Neuronal stem cell (in vitro differentiated cells): ENCODE data around the gene GATM.
A peak's percentile ranks its signal among the peaks of the same experiment; 100 is the strongest.

Experiments
- DNase-seq: peaks from one replicate; pipeline ENCODE4 v3.0.0-alpha.2; 2013; ENCODE audit warnings: low spot score
- H2AFZ ChIP-seq: one replicate; pipeline ENCODE4 v1.6.1; 2013; ENCODE audit warnings: mild to moderate bottlenecking, low read length, inconsistent platforms
- H2AK5ac ChIP-seq: 2 replicates; pipeline ENCODE4 v1.6.1; 2013; ENCODE audit warnings: low read depth, mild to moderate bottlenecking, inconsistent platforms, low read length, moderate library complexity, mixed read lengths
- H2BK120ac ChIP-seq: 2 replicates; pipeline ENCODE4 v1.6.1; 2013; ENCODE audit warnings: low read depth, mild to moderate bottlenecking, inconsistent platforms, low read length, moderate library complexity, mixed read lengths
- H2BK12ac ChIP-seq: one replicate; pipeline ENCODE4 v1.6.1; 2013; ENCODE audit warnings: low read length, inconsistent platforms
- H2BK15ac ChIP-seq: 2 replicates; pipeline ENCODE4 v1.6.1; 2013; ENCODE audit warnings: mild to moderate bottlenecking, low read length, inconsistent platforms, mixed read lengths
- H2BK5ac ChIP-seq: one replicate; pipeline ENCODE4 v1.6.1; 2013; ENCODE audit warnings: inconsistent platforms, mild to moderate bottlenecking, low read length, moderate library complexity
- H3K14ac ChIP-seq: one replicate; pipeline ENCODE4 v1.6.1; 2013; ENCODE audit warnings: low read length, inconsistent platforms
- H3K18ac ChIP-seq: 2 replicates; pipeline ENCODE4 v1.6.1; 2013; ENCODE audit warnings: low read length, inconsistent platforms
- H3K23ac ChIP-seq: 2 replicates; pipeline ENCODE4 v1.6.1; 2013; ENCODE audit warnings: low read depth, mild to moderate bottlenecking, mixed read lengths, low read length, inconsistent platforms; ENCODE audit not compliant: poor library complexity
- H3K27ac ChIP-seq: replicated peaks from 3 replicates; pipeline ENCODE4 v1.5.1; 2013; ENCODE audit warnings: low read length, inconsistent platforms
- H3K27me3 ChIP-seq, 3 experiments: 2 replicates each; pipeline ENCODE4 v1.6.1; 2013; ENCODE audit warnings: low read length in 3 of 3, mild to moderate bottlenecking in 2 of 3, inconsistent platforms in 1 of 3, low read depth in 1 of 3, mixed read lengths in 1 of 3, moderate library complexity in 1 of 3; ENCODE audit not compliant: control insufficient read depth in 3 of 3, insufficient read depth in 3 of 3
- H3K36me3 ChIP-seq, 2 donors: replicated peaks in 1 of 2; 2 replicates each; pipeline ENCODE4 v1.6.1; 2013; ENCODE audit warnings: low read length in 2 of 2; ENCODE audit not compliant: control insufficient read depth in 2 of 2, insufficient read depth in 2 of 2
- H3K4ac ChIP-seq: 2 replicates; pipeline ENCODE4 v1.6.1; 2013; ENCODE audit warnings: inconsistent platforms, mild to moderate bottlenecking, low read length, moderate library complexity
- H3K4me1 ChIP-seq, 2 donors: 1 replicate in 1 of 2; 2 replicates in 1 of 2; pipeline ENCODE4 v1.6.1; 2013; ENCODE audit warnings: low read length in 2 of 2, low read depth in 1 of 2; ENCODE audit not compliant: control insufficient read depth in 2 of 2, insufficient read depth in 1 of 2
- H3K4me2 ChIP-seq: one replicate; pipeline ENCODE4 v1.6.1; 2013; ENCODE audit warnings: mild to moderate bottlenecking, low read length, inconsistent platforms; ENCODE audit not compliant: insufficient read depth, poor library complexity, severe bottlenecking
- H3K4me3 ChIP-seq, 2 donors: 2 replicates each; pipeline ENCODE4 v1.5.1; 2013; ENCODE audit warnings: low read length in 2 of 2, mild to moderate bottlenecking in 2 of 2, inconsistent platforms in 1 of 2, moderate library complexity in 1 of 2
- H3K79me1 ChIP-seq: one replicate; pipeline ENCODE4 v1.6.1; 2013; ENCODE audit warnings: low read depth, mild to moderate bottlenecking, inconsistent platforms, low read length, moderate library complexity
- H3K9ac ChIP-seq: one replicate; pipeline ENCODE4 v1.6.1; 2013; ENCODE audit warnings: mild to moderate bottlenecking, low read depth, low read length, inconsistent platforms; ENCODE audit not compliant: poor library complexity
- H3K9me3 ChIP-seq, 2 donors: replicated peaks in 1 of 2; 2 replicates each; pipeline versions ENCODE3 to v1.6.1; 2013; ENCODE audit warnings: low read length in 2 of 2, mild to moderate bottlenecking in 2 of 2, inconsistent platforms in 1 of 2, low read depth in 1 of 2, mixed read lengths in 1 of 2, moderate library complexity in 1 of 2; ENCODE audit not compliant: control insufficient read depth in 2 of 2, insufficient read depth in 1 of 2
- H4K8ac ChIP-seq: one replicate; pipeline ENCODE4 v1.6.1; 2013; ENCODE audit warnings: low read depth, mild to moderate bottlenecking, inconsistent platforms, low read length, moderate library complexity
- H4K91ac ChIP-seq: one replicate; pipeline ENCODE4 v1.6.1; 2013; ENCODE audit warnings: low read length, low read depth, mild to moderate bottlenecking, inconsistent platforms; ENCODE audit not compliant: poor library complexity
- WGBS, 2 donors: extraction: QIAGEN DNeasy Blood & Tissue Kit; methylation state at CpG; one replicate each; pipeline ENCODE4 v1.1.7; 2013; ENCODE audit warnings: missing lambda C conversion rate in 2 of 2, mixed read lengths in 1 of 2; ENCODE audit not compliant: insufficient read length in 2 of 2, insufficient replicate concordance in 1 of 2; ENCODE audit errors: extremely low coverage in 2 of 2; 5-methylcytosine and 5-hydroxymethylcytosine counted together

Gene GATM

DNA sequence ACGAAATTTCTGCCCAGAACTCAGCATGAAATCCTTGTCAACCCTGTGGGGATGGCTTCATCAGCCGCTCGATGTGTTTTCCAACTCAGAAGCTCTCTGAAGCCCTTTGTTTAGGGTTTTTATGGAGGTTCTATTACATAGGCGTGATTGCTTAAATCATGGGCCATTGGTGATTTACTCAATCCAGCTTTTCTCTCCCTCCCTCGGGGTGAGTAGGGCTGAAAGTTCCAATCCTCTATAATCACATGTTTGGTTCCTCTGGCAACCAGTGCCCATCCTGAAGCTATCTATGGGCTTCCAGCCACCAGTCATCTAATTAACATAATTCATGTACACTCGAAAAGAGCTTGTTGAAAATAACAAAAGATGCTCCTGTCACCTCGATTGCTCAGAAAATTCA lies 51.6 kb downstream of the GATM start:
- Histone ChIP-seq H2BK120ac (no peak overlapping the region), H3K23ac (no peak overlapping the region), H2BK12ac (no peak overlapping the region), H3K4me3 (peak overlapping the region in 1 of 2 donors; percentile 22), H3K79me1 (no peaks in the 10 kb centered on the region), H3K4ac (no peak overlapping the region), H3K14ac (no peak overlapping the region), H2BK15ac (no peak overlapping the region), H2BK5ac (no peak overlapping the region), H3K9me3 (no peaks in the 10 kb centered on the region), H3K18ac (no peak overlapping the region), H2AFZ (peak overlapping the region; percentile 84), H4K91ac (no peak overlapping the region), H3K9ac (no peak overlapping the region), H3K36me3 (no peaks in the 10 kb centered on the region), H3K27ac (no peak overlapping the region), H2AK5ac (no peak overlapping the region), H3K4me2 (no peak overlapping the region), H3K4me1 (peaks cover 0 to 17% of the 10 kb centered on the region in 2 donors), H3K27me3 (no peaks in the 10 kb centered on the region), H4K8ac (no peak overlapping the region)
- WGBS, 2 donors = no CpG with 5 or more reads among the region's 7 CpGs
- DNase-seq = no peak

DNA sequence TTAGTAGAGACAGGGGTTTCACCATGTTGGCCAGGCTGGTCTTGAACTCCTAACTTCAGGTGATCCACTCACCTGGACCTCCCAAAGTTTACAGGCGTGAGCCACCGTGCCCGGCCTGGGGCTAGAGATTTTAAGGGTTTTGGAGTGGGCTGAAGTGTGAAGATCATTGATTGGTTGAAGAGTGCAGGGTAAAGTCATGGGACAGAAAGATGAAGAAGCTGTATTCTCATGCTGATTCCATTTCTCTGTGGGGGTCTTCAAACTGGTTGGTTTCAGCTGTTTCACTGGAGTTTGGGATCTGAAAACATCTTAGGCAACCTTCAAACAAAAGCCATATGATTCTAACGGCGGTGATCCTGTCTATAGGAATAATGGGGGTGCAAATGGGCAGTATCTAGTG lies 52.1 kb downstream of the GATM start:
- no CpG with 5 or more reads among the region's 5 CpGs for WGBS, 2 donors
- Histone ChIP-seq H3K79me1 (no peaks in the 10 kb centered on the region), H2BK5ac (no peak overlapping the region), H2BK120ac (no peak overlapping the region), H3K4me2 (no peak overlapping the region), H2BK15ac (no peak overlapping the region), H3K23ac (no peak overlapping the region), H2AFZ (peak overlapping the region; percentile 84), H3K36me3 (no peaks in the 10 kb centered on the region), H3K27ac (no peak overlapping the region), H3K9me3 (no peaks in the 10 kb centered on the region), H3K27me3 (no peaks in the 10 kb centered on the region), H4K8ac (no peak overlapping the region), H2AK5ac (no peak overlapping the region), H2BK12ac (no peak overlapping the region), H3K4ac (no peak overlapping the region), H3K4me1 (peaks cover 0 to 17% of the 10 kb centered on the region in 2 donors), H4K91ac (no peak overlapping the region), H3K9ac (no peak overlapping the region), H3K14ac (no peak overlapping the region), H3K18ac (no peak overlapping the region), H3K4me3 (peak overlapping the region in 1 of 2 donors; percentile 22)
- DNase-seq = no peak

DNA sequence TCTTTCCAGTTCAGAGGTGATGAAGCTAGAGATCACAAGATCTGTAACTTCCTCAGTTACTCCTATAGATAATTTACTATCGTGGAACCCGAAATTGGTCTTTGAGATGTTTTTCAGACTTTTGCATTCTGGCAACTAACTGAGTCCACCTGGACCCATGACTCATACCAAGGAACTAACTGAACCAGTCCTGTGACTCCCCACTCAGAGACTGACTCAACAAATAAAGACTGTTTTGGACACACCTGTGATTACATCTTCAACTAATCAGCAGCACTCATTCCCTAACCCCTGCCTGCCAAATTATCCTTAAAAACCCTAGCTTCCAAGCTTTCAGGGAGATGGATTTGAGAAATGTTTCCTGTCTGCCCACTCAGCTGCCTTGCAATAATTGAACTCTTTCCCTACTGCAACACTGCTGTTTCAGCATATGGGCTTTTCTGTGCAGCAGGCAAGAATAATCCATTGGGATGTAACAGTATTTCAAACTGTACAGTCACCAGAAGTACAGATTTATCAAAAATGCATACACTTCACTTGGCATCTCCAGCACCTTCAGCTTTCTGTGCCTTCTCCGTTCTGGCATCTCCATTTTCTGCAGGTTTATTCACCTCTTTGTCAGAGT lies 57.7 kb downstream of the GATM start:
- DNase-seq = no peak
- H2BK15ac ChIP-seq = no peak overlapping the region
- H4K8ac ChIP-seq = no peak overlapping the region
- WGBS, 2 donors = no CpG with 5 or more reads among the region's 3 CpGs
- no peaks in the 10 kb centered on the region for H3K9me3 ChIP-seq
- no peak overlapping the region for H3K18ac ChIP-seq
- H3K4me2 ChIP-seq = no peak overlapping the region
- H2BK12ac ChIP-seq = no peak overlapping the region
- H3K27me3 ChIP-seq = no peaks in the 10 kb centered on the region
- no peak overlapping the region for H3K14ac ChIP-seq
- no peak overlapping the region for H2AK5ac ChIP-seq
- no peak overlapping the region for H3K4ac ChIP-seq
- H3K36me3 ChIP-seq = no peaks in the 10 kb centered on the region
- no peak overlapping the region for H4K91ac ChIP-seq
- H3K4me1 ChIP-seq = peaks cover 0 to under 1% of the 10 kb centered on the region in 2 donors
- no peaks in the 10 kb centered on the region for H3K79me1 ChIP-seq
- H2AFZ ChIP-seq = no peak overlapping the region
- H3K27ac ChIP-seq = no peak overlapping the region
- H2BK5ac ChIP-seq = no peak overlapping the region
- H3K9ac ChIP-seq = no peak overlapping the region
- H3K23ac ChIP-seq = no peak overlapping the region
- H2BK120ac ChIP-seq = no peak overlapping the region
- H3K4me3 ChIP-seq = no peak overlapping the region

DNA sequence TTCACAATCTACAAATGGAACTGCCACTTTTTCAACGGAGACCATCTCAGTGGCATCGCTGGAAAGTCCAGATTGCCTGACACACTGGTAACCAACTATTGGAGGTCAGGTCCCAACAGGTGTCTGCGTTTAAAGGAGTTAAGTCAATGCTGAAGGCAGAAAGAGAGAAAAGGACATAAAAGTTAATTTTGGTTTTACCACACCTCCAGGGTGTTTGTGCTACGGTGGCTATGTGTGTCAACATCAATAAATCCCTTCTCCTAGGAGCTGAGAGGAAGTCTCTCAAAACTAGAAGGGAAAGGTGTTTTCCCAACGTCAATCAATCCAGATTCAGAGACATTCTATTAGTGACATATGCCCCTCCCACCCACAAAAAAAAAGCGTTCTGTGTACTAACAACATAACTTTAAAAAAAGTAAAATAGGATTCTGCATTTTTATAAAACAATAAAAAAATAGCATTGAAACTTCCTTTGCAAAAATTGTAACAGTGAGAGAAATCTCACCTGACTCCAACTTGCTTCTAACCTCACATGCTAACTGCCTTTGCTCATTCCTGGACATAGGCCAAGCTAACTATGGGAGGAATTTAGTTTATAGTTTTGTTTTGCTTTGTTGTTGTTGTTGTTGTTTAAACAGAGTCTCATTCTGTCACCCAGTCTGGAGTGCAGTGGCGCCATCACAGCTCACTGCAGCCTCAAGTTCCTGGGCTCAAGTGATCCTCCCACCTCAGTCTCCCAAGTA lies 58.7 kb downstream of the GATM start:
- Histone ChIP-seq H2AK5ac (no peak overlapping the region), H3K14ac (no peak overlapping the region), H3K4ac (no peak overlapping the region), H4K8ac (no peak overlapping the region), H3K27me3 (no peaks in the 10 kb centered on the region), H2AFZ (no peak overlapping the region), H3K4me1 (no peaks in the 10 kb centered on the region), H2BK5ac (no peak overlapping the region), H2BK120ac (no peak overlapping the region), H3K4me2 (no peak overlapping the region), H3K9ac (no peak overlapping the region), H3K9me3 (no peaks in the 10 kb centered on the region), H3K18ac (no peak overlapping the region), H4K91ac (no peak overlapping the region), H2BK15ac (no peak overlapping the region), H3K4me3 (no peak overlapping the region), H2BK12ac (no peak overlapping the region), H3K27ac (no peak overlapping the region), H3K79me1 (no peaks in the 10 kb centered on the region), H3K36me3 (no peaks in the 10 kb centered on the region), H3K23ac (no peak overlapping the region)
- WGBS, 2 donors = no CpG with 5 or more reads among the region's 7 CpGs
- DNase-seq = no peak
